Measurements from ENCODE around the gene TICRR.
"Not testable (repeated sequence)": the region's sequence is repeated elsewhere in the genome, so short reads cannot be mapped to it uniquely, and the experiment has no call there.

Gene TICRR

GRCh38 chr15:89578146-89578545 is 2.9 kb downstream of the TICRR start:
- in situ Hi-C loops (cut with HindIII; ENCODE audit: low sequenced_read_pairs), result no loop called here
- DNase-seq (ENCODE audit: low read depth, low spot score), result no peak
- H3K4me3 ChIP-seq (ENCODE audit: low read depth, low read length), result no peak overlapping the region
- TF ChIP-seq CTCF (IDR thresholded peaks at IDR 0.05; ENCODE audit: low read depth, low read length), result no peak

GRCh38 chr15:89580747-89581146 is 5.5 kb downstream of the TICRR start:
- H3K4me3 ChIP-seq (ENCODE audit: low read depth, low read length); DNase-seq (ENCODE audit: low read depth, low spot score); in situ Hi-C loops (cut with HindIII; ENCODE audit: low sequenced_read_pairs): not testable (repeated sequence)

GRCh38 chr15:89586651-89587050 is 11.4 kb downstream of the TICRR start:
- in situ Hi-C loops (cut with HindIII; ENCODE audit: low sequenced_read_pairs), result no loop called here
- TF ChIP-seq CTCF (IDR thresholded peaks at IDR 0.05; ENCODE audit: low read depth, low read length), result no peak
- no peak overlapping the region for H3K4me3 ChIP-seq (ENCODE audit: low read depth, low read length)
- no peak for DNase-seq (ENCODE audit: low read depth, low spot score)

- TF ChIP-seq CTCF (IDR thresholded peaks at IDR 0.05; ENCODE audit: low read depth, low read length), result no peak
- H3K4me3 ChIP-seq (ENCODE audit: low read depth, low read length), result no peak overlapping the region
- in situ Hi-C loops (cut with HindIII; ENCODE audit: low sequenced_read_pairs), result no loop called here
- DNase-seq (ENCODE audit: low read depth, low spot score), result peak; percentile 17
These were observed 12.7 kb downstream of the TICRR start for GRCh38 chr15:89587955-89588354.

GRCh38 chr15:89591834-89592233 is 16.6 kb downstream of the TICRR start:
- TF ChIP-seq CTCF (IDR thresholded peaks at IDR 0.05; ENCODE audit: low read depth, low read length), result no peak
- in situ Hi-C loops (cut with HindIII; ENCODE audit: low sequenced_read_pairs), result no loop called here
- peak; percentile 80 for DNase-seq (ENCODE audit: low read depth, low spot score)
- H3K4me3 ChIP-seq (ENCODE audit: low read depth, low read length), result no peak overlapping the region

GRCh38 chr15:89593018-89593417 is 17.7 kb downstream of the TICRR start:
- TF ChIP-seq CTCF (IDR thresholded peaks at IDR 0.05; ENCODE audit: low read depth, low read length), result no peak
- in situ Hi-C loops (cut with HindIII; ENCODE audit: low sequenced_read_pairs), result no loop called here
- no peak for DNase-seq (ENCODE audit: low read depth, low spot score)
- no peak overlapping the region for H3K4me3 ChIP-seq (ENCODE audit: low read depth, low read length)

- DNase-seq (ENCODE audit: low read depth, low spot score), result no peak
These were observed 23.8 kb downstream of the TICRR start for GRCh38 chr15:89599021-89599420.

More at GRCh38 chr15:89599021-89599420, 23.8 kb downstream of the TICRR start:
- TF ChIP-seq CTCF (IDR thresholded peaks at IDR 0.05; ENCODE audit: low read depth, low read length), result no peak
- in situ Hi-C loops (cut with HindIII; ENCODE audit: low sequenced_read_pairs), result no loop called here
- no peak overlapping the region for H3K4me3 ChIP-seq (ENCODE audit: low read depth, low read length)

Measured in astrocyte of the spinal cord (primary cell).